ENCODE measurements around the gene CCHCR1.

DNA sequence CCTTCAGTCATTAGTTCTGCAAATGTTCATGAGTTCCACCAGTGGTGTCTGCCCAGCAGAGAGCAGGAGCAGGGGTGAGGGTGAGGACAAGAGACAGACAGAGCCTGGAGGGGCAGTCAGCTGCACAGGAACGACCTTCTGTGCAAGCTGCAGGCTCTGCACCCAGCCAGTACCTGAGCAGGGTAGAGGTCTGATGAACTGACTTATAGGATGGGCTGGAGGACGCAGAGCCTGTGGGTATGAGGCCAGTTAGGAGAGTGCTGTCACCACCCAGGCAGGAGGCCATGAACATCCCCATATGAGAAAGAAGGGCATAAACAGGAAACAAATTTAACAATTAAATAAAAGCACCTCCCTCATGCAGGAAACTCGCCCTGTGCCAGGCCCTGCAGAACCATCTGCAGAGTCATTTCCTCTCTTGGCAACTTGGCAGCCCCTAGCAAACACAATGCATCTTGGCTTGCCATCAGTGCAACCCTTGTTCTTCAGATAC is 63.2 kb downstream of the CCHCR1 start:
- no peak for TF ChIP-seq POLR2A (IDR thresholded peaks at IDR 0.05)
- TF ChIP-seq, protein P1, sequence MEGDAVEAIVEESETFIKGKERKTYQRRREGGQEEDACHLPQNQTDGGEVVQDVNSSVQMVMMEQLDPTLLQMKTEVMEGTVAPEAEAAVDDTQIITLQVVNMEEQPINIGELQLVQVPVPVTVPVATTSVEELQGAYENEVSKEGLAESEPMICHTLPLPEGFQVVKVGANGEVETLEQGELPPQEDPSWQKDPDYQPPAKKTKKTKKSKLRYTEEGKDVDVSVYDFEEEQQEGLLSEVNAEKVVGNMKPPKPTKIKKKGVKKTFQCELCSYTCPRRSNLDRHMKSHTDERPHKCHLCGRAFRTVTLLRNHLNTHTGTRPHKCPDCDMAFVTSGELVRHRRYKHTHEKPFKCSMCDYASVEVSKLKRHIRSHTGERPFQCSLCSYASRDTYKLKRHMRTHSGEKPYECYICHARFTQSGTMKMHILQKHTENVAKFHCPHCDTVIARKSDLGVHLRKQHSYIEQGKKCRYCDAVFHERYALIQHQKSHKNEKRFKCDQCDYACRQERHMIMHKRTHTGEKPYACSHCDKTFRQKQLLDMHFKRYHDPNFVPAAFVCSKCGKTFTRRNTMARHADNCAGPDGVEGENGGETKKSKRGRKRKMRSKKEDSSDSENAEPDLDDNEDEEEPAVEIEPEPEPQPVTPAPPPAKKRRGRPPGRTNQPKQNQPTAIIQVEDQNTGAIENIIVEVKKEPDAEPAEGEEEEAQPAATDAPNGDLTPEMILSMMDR (IDR thresholded peaks at IDR 0.05): no peak
